Bronchial epithelial cell (primary cell): Measurements from ENCODE around the gene SLC23A3. TPM values are rescaled to one million over a fixed set of nuclear protein-coding genes. Genes with fewer than 3 reads are reported as not detected.
A peak's percentile ranks its signal among the peaks of the same experiment; 100 is the strongest.

Source experiments
- DNase-seq: peaks from one replicate; pipeline ENCODE4 v3.0.0-alpha.2; 2010; ENCODE audit warnings: low read depth
- FAIRE-seq: peaks from 2 replicates; lab custom pipeline; 2011; peaks lifted over from hg19 to GRCh38; lab: Jason Lieb, UNC
- H3K27me3 ChIP-seq: 2 replicates; pipeline ENCODE4 v1.5.1; 2011; ENCODE audit warnings: low read length; ENCODE audit not compliant: control insufficient read depth, insufficient read depth
- H3K36me3 ChIP-seq: 2 replicates; pipeline ENCODE4 v1.5.1; 2011; ENCODE audit warnings: low read length; ENCODE audit not compliant: control insufficient read depth, insufficient read depth
- H3K4me3 ChIP-seq: 2 replicates; pipeline ENCODE4 v1.5.1; 2011; ENCODE audit warnings: mild to moderate bottlenecking, low read depth, low read length, control low read depth
- CTCF ChIP-seq: IDR thresholded peaks from 2 replicates; pipeline ENCODE4 v1.5.1; 2011; ENCODE audit warnings: mild to moderate bottlenecking, moderate library complexity, low read length, control low read depth, inconsistent platforms; ENCODE audit not compliant: insufficient read depth, severe bottlenecking
- total RNA-seq: library from RNA; depleted of rRNA; stranded (reverse); fragments of >200 nt; gene quantifications from 2 replicates; pipeline ENCODE4 v1.2.1, GENCODE V29; 2014

Gene SLC23A3
- total RNA-seq, 1 donor from 2014 or later, result 1.3 TPM

- Histone ChIP-seq H3K36me3 (no peaks in the 10 kb centered on the region), H3K4me3 (no peak overlapping the region), H3K27me3 (no peaks in the 10 kb centered on the region)
- no peak for TF ChIP-seq CTCF
- FAIRE-seq, result no peak
- no peak for DNase-seq
These were observed 44.0 kb downstream of the SLC23A3 start for GRCh38 chr2:219125886-219126270.

GRCh38 chr2:219125225-219125885 is 44.5 kb downstream of the SLC23A3 start:
- TF ChIP-seq CTCF, result no peak

GRCh38 chr2:219124381-219125110 is 45.3 kb downstream of the SLC23A3 start:
- Histone ChIP-seq H3K27me3 (no peaks in the 10 kb centered on the region), H3K36me3 (no peaks in the 10 kb centered on the region), H3K4me3 (no peak overlapping the region)
- DNase-seq, result no peak
- no peak for TF ChIP-seq CTCF
- no peak for FAIRE-seq

More at GRCh38 chr2:219125225-219125885, 44.5 kb downstream of the SLC23A3 start:
- H3K36me3 ChIP-seq, result no peaks in the 10 kb centered on the region
- DNase-seq (peak; percentile 64), FAIRE-seq (no peak)
- H3K27me3 ChIP-seq, result no peaks in the 10 kb centered on the region
- H3K4me3 ChIP-seq, result no peak overlapping the region

- H3K27me3 ChIP-seq, result no peaks in the 10 kb centered on the region
- DNase-seq (no peak), FAIRE-seq (no peak)
These were observed 46.3 kb downstream of the SLC23A3 start for GRCh38 chr2:219123356-219124135.

More at GRCh38 chr2:219123356-219124135, 46.3 kb downstream of the SLC23A3 start:
- H3K4me3 ChIP-seq, result no peak overlapping the region
- H3K36me3 ChIP-seq, result no peaks in the 10 kb centered on the region
- no peak for TF ChIP-seq CTCF
